DOHH2 (cell line): ENCODE measurements around the gene CELF1.

Source experiments
- H3F3A ChIP-seq: fragments of 200-600 bp; sonication (generic), shearing (Covaris generic); 2 replicates; pipeline ENCODE4 v1.6.0; 2016; ENCODE audit warnings: antibody characterized with exemption, mild to moderate bottlenecking; ENCODE audit not compliant: control insufficient read depth, insufficient read depth
- H3K27ac ChIP-seq: fragments of 200-600 bp; sonication (generic); 2 replicates; pipeline ENCODE4 v1.5.1; 2014; ENCODE audit warnings: low read depth, mild to moderate bottlenecking, low read length, moderate library complexity
- H3K27me3 ChIP-seq: fragments of 200-600 bp; sonication (generic); 2 replicates; pipeline ENCODE4 v1.6.1; 2014; ENCODE audit warnings: mild to moderate bottlenecking, low read length, mixed read lengths; ENCODE audit not compliant: control insufficient read depth
- H3K36me3 ChIP-seq: fragments of 200-600 bp; sonication (generic); 2 replicates; pipeline ENCODE4 v1.6.1; 2014; ENCODE audit warnings: mild to moderate bottlenecking, low read length, moderate library complexity, mixed read lengths; ENCODE audit not compliant: control insufficient read depth
- H3K4me1 ChIP-seq: fragments of 200-600 bp; sonication (generic); 2 replicates; pipeline ENCODE4 v1.6.1; 2014; ENCODE audit warnings: mild to moderate bottlenecking, low read length, mixed read lengths; ENCODE audit not compliant: control insufficient read depth
- H3K4me2 ChIP-seq: fragments of 200-600 bp; sonication (generic); 2 replicates; pipeline ENCODE4 v1.6.0; 2014; ENCODE audit warnings: mild to moderate bottlenecking, low read length, moderate library complexity
- H3K4me3 ChIP-seq: fragments of 200-600 bp; sonication (generic); 2 replicates; pipeline ENCODE4 v1.5.1; 2014; ENCODE audit warnings: mild to moderate bottlenecking, low read length, mixed read lengths
- H3K79me2 ChIP-seq: fragments of 200-600 bp; sonication (generic); 2 replicates; pipeline ENCODE4 v1.6.1; 2014; ENCODE audit warnings: mild to moderate bottlenecking, low read length, mixed read lengths; ENCODE audit not compliant: control insufficient read depth
- H3K9me2 ChIP-seq: fragments of 200-600 bp; sonication (generic); replicated peaks from 2 replicates; pipeline ENCODE4 v1.6.1; 2014; ENCODE audit warnings: mild to moderate bottlenecking, low read length, mixed read lengths; ENCODE audit not compliant: control insufficient read depth
- H3K9me3 ChIP-seq: fragments of 200-600 bp; sonication (generic); 2 replicates; pipeline ENCODE4 v1.6.1; 2014; ENCODE audit warnings: antibody characterized with exemption, low read length, mixed read lengths; ENCODE audit not compliant: control insufficient read depth, insufficient read depth
- H4K20me1 ChIP-seq: fragments of 200-600 bp; sonication (generic); 2 replicates; pipeline ENCODE4 v1.6.0; 2014; ENCODE audit warnings: low read depth, mild to moderate bottlenecking, antibody characterized with exemption, low read length, moderate library complexity; ENCODE audit not compliant: control insufficient read depth, insufficient read depth
- CTCF ChIP-seq: fragments of 200-600 bp; sonication (generic); IDR thresholded peaks from one replicate; pipeline ENCODE4 v1.5.1; 2014; ENCODE audit warnings: antibody characterized with exemption, mild to moderate bottlenecking, low read depth, low read length; ENCODE audit not compliant: poor library complexity, severe bottlenecking
- EZH2phosphoT487 ChIP-seq: fragments of 200-600 bp; sonication (generic); IDR thresholded peaks from 2 replicates; pipeline ENCODE4 v1.6.1; 2017; ENCODE audit warnings: borderline replicate concordance, mild to moderate bottlenecking, antibody characterized with exemption, low read length, moderate library complexity, mixed read lengths

CELF1 gene

DNA sequence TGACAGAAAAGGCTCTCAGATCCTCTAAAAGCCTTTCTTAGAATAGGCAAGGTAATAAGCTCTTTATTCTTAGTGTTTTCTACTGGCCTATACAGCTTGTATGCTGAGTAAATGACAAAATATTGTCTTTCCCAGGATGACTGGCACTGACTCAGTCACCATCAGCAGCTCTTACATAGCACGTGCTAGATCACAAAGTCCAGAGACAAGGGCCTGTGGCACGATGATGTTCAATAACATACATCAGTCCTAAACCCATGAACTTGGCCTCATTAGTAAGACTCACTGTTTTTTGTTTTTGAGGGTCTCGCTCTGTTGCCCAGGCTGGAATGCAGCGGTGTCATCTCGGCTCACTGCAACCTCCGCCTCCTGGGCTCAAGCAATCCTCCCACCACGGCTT, 42.7 kb downstream of the CELF1 start:
- H3K9me3 ChIP-seq: no peaks in the 10 kb centered on the region
- H3K36me3 ChIP-seq: peaks cover 43% of the 10 kb centered on the region
- no peak overlapping the region for H3K27ac ChIP-seq
- no peak overlapping the region for H3K4me2 ChIP-seq
- peaks cover 2% of the 10 kb centered on the region; the same call in 1 of the 2 replicates for H3F3A ChIP-seq
- peaks cover 10% of the 10 kb centered on the region for H4K20me1 ChIP-seq
- H3K79me2 ChIP-seq: peaks cover 100% of the 10 kb centered on the region
- H3K9me2 ChIP-seq: no peaks in the 10 kb centered on the region
- no peaks in the 10 kb centered on the region for H3K27me3 ChIP-seq
- TF ChIP-seq CTCF: no peak
- no peak for TF ChIP-seq EZH2phosphoT487
- peaks cover 57% of the 10 kb centered on the region for H3K4me1 ChIP-seq
- no peak overlapping the region for H3K4me3 ChIP-seq

- H3K9me2 ChIP-seq: no peaks in the 10 kb centered on the region
- no peak overlapping the region for H3K4me2 ChIP-seq
- peaks cover 100% of the 10 kb centered on the region for H3K79me2 ChIP-seq
- no peaks in the 10 kb centered on the region for H3K27me3 ChIP-seq
- no peak overlapping the region for H3K27ac ChIP-seq
- H3F3A ChIP-seq: peaks cover under 1% of the 10 kb centered on the region; the same call in 1 of the 2 replicates
- H3K4me1 ChIP-seq: peaks cover 46% of the 10 kb centered on the region
- TF ChIP-seq EZH2phosphoT487 (no peak), CTCF (no peak)
- H3K4me3 ChIP-seq: no peak overlapping the region
- H3K36me3 ChIP-seq: peaks cover 46% of the 10 kb centered on the region
- no peaks in the 10 kb centered on the region for H3K9me3 ChIP-seq
- H4K20me1 ChIP-seq: peaks cover 14% of the 10 kb centered on the region; the same call in 1 of the 2 replicates
Observed at GRCh38 chr11:47509077-47509536, 43.8 kb downstream of the CELF1 start.

GRCh38 chr11:47508240-47508957, 44.5 kb downstream of the CELF1 start:
- no peak overlapping the region for H3K4me2 ChIP-seq
- peaks cover 52% of the 10 kb centered on the region for H3K36me3 ChIP-seq
- no peaks in the 10 kb centered on the region for H3K9me3 ChIP-seq
- peaks cover 19% of the 10 kb centered on the region for H4K20me1 ChIP-seq
- no peak overlapping the region for H3K4me3 ChIP-seq
- H3K4me1 ChIP-seq: peaks cover 42% of the 10 kb centered on the region
- no peak overlapping the region for H3K27ac ChIP-seq
- H3F3A ChIP-seq: no peaks in the 10 kb centered on the region; the same call in 1 of the 2 replicates
- no peaks in the 10 kb centered on the region for H3K27me3 ChIP-seq
- TF ChIP-seq EZH2phosphoT487 (no peak), CTCF (no peak)
- peaks cover 100% of the 10 kb centered on the region for H3K79me2 ChIP-seq
- H3K9me2 ChIP-seq: no peaks in the 10 kb centered on the region
